GM10847 (cell line): ENCODE results near the gene ZNF764.

Source experiments
- POLR2A ChIP-seq: IDR thresholded peaks from 2 replicates; pipeline ENCODE4 v1.6.1; 2011; ENCODE audit not compliant: insufficient read length; ENCODE audit errors: extremely low read depth

The ZNF764 gene

DNA sequence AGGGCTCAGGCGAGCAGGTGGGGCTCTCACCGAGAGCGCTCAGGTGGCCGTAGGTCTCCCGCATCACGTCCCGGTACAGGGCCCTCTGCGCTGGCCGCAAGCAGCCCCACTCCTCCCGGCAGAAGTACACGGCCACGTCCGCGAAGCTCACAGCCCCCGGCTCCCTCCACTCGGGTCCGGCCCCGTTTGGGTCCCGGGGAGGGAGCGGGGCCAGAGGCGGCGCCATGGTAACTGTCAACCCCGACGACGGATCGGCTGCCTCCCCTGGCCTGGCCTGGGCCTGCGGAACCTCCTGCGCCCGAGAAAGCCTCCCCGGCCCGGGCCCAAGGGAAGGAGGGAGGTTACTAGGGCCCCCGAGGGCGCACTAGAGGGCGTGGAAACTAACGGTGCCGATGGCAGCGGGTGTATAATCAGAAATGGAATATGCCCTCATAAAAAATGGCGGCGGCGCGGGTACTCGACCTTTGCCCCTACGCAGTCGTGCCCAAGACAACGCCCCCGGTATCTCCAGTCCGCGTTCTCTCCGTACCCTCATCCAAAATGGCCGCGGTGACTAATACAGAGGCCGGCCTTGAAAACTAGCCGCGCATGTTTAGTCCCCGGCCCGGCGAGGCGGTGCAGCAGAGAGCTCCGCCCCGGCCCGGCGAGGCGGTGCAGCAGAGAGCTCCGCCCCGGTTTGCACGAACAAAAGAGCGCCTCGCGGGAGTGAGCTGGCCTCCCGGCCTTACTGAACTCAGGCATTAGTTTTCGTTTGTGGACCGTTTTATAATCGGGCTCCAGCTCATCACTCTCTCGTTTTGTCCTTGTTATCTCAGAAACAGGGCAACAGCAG, at the start of gene ZNF764:
Gene ZNF764, minus strand, starts transcription at position 418 of the 832 bp plus-strand sequence. Its CDS starts 192 bp downstream, at position 226.
- peak; percentile 40 for TF ChIP-seq POLR2A

DNA sequence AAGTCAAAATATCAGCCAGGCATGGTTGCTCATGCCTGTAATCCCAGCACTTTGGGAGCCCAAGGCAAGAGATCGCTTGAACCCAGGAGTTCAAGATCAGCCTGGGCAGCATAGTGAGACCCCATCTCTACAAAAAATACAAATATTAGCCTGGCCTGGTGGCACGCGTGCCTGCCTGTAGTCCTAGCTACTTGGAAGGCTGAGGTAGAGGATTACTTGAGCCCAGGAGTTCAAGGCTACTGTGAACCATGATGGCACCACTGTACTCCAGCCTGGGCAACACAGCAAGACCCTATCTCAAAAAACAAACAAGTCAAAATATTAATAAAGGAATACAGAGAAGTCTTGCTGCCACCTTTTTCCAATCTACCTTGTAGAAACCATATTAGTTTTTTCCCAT, 47.8 kb upstream of the ZNF764 start:
- no peak for TF ChIP-seq POLR2A

DNA sequence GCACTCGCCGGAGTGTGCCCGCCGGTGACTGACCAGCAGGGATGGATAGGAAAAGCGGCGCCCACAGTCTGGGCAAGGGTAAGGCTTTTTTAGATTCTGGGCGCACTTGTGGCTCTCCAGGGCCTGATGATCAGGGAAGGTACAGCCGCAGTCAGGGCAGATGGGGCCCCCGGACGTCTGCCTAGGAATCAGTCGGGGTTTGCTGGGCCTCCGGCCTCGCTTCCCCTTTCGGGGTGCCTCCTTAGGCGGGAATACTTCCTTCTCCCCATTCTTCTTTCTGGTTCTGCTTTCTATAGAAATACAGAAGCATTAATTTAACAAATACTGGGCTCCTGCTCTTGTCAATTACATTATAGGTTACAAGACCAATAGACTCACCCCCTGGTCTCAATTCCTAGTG, 47.0 kb upstream of the ZNF764 start:
- TF ChIP-seq POLR2A: no peak

DNA sequence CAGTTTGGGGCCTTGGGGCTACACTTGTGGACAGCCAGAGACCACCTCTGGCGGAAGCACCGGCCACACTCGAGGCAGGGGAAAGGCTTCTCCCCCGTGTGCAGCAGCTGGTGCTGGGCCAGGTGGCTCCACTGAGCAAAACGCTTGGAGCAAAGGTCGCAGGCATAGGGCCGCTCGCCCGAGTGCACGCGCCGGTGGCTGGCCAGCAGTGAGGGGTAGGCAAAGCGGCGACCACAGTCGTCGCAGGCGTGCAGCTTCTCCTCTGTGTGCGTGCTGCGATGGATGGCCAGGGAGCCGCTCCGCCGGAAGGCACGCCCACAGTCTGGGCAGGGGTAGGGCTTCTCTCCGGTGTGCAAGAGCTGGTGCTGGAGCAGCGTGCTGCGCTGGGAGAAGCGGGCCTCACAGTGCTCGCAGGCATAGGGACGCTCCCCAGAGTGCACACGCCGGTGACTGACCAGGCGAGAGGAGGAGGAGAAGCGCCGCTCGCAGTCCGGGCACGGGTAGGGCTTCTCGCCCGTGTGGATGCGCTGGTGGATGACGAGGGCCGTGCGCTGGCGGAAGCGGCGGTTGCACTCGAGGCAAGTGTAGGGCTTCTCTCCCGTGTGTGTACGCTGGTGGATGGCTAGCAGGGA, 46.3 kb upstream of the ZNF764 start:
- no peak for TF ChIP-seq POLR2A

DNA sequence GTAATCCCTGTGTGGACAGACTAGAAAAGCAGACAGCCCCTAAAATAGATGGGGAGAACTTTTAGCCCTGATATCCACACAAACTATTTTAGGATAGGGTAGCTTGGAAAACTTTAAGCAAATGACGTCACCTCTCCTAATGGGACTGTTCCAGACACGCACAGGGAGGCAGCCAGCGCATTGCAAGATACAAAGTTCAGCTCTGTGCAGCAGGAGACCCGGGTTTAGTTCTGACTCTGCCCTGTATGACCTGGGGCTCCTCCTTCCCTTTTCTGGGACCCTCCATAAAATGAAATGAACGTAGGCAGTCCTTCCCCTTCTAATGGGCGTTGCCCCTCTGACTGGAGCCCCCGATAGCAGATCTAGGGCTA, 45.8 kb upstream of the ZNF764 start:
- TF ChIP-seq POLR2A: no peak

DNA sequence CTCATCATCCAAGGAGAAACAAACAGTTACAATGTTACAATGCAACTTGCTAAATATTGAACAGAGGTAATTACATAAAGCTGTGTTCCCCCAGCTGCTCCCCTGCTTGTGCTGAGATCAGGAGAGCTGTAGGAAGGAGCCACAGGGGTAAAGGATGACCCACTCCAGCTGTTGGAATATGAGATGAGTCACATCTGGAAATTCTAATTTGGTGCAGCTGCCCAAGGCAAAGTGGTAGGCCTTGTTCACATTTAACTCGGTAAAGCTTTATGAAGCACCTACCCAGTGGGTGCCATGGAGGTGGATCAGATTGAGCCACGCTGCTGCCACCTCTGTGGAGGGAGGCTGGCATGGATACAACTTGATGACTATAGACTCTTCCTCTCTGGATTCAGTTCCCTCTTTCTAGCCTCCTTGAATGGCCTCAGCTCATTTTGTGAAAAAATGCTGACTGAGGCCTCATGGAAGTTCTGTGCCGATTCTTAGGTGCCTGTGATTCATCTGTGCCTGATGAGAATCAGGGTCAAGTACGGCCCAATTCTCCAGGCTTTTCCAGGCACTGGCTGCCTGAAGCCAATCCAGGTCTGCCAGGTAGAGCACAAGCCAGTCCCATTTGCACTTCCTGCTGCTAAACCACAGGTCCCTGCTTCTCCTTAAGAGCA, 44.6 kb upstream of the ZNF764 start:
- TF ChIP-seq POLR2A: no peak

DNA sequence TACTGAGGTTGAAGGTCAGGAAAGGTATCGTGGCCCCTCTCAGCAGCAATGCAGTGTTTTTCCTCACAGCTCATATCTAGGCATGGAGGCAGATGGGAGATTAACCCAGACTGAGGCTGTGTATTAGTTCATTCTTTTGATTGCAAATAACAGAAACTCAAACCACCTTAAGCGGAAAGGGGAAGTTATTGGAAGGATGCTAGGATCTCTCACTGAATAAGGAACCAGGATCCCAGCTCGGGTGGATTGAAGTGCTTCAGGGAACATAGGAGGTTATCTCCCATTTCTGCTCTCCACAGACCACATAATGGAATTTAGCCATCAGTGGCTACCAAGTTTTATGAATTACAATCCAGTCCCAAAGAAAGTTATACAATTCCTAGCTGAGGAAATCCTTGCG, 43.8 kb upstream of the ZNF764 start:
- no peak for TF ChIP-seq POLR2A

DNA sequence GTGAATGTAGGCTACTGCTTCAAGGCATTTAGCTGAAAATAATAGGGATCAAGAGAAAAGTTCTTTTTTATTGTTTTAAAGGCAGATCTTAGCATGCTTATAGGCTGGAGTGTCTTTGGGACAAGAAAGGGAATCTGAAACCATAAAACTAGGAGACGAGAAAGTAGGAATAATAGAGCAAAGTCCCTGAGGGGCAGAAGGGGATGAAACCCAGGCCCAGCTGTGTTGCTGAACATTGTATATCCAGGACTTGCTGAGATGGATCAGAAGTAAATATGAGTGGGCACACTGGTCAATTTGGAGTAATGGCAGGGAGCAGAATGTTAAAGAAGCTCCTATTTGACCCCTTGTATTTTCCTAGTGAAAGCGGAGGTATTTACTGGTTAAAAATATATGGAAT, 42.8 kb upstream of the ZNF764 start:
- TF ChIP-seq POLR2A: no peak

DNA sequence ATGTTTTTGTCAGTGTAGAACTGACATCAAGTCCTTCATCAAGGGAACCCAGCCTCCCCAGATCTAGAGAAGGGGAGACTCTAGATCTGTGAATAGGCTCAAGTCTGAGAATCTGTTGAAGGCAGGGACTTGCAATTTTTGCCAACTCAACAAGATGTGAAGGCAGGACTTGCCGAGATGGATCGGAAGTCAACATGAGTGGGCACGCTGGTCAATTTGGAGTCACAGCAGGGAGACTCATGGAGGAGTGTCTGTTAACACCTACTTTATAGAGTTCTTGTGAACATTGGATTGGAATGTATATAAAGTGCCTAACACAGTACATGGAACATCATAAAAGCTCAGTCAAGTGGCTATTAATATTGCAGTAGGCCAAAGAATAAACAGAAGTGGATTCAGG, 42.0 kb upstream of the ZNF764 start:
- no peak for TF ChIP-seq POLR2A

DNA sequence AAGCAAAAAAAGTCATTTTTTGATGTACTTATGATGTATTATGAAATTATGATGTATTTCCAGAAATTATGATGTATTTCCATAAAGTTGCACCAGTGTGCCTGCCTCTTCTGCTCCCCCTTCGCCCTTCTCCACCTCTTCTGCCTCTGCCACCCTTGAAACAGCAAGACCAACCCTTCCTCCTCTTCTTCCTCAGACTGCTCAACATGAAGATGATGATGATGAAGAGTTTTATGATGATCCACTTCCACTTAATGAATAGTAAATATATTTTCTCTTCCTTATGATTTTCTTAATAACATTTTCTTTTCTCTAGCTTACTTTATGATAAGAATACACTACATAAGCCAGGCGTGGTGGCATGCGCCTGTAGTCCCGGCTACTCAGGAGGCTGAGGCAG, 34.7 kb upstream of the ZNF764 start:
- no peak for TF ChIP-seq POLR2A

DNA sequence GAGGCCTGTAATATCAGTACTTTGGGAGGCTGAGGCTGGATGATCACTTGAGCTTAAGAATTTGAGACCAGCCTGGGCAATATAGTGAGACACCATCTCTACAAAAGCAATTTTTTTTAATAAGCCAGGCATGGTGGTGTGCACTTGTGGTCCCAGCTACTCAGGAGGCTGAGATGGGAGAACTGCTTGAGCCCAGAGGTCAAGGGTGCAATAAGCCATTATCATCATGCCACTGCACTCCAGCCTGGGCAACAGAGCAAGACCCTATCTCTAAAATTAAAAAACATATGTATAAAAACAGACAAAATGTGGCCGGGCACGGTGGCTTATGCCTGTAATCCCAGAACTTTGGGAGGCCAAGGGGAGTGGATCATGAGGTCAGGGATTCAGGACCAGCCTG, 30.5 kb upstream of the ZNF764 start:
- no peak for TF ChIP-seq POLR2A

DNA sequence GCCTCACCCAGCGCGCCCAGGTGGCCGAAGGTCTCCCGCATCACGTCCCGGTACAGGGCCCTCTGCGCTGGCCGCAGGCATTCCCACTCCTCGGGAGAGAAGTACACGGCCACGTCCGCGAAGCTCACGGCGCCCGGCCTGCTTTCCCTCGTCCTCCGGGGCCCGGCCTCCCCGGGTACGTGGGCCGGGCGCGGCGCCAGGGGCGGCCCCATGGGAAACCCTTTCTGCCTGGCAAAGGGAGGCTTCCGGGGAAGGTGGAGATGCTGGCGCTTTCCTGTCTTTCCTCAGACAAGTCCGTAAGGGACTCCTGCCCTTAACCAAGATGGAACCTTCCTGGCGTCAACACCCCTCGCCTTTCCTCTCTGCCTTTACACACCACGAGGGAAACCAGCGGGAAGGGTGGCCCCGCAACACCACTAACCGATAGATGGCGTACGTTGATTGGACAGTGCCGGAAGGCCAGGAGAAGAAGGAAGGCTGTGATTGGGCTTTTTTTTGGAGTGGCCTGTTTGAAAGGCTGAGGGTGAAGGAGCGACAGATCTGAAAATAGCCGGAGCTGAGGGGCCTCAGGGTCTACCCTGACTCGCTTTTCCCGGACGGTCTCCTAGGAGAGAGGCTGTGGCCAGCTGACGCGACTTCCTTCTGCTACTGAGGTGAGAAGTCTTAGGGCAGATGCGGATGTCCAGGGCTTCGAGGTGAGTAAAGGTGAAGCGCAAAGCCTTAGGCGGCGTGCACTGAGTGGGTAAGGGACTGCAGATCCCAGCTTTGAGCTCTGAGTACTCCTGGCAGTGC, 27.4 kb upstream of the ZNF764 start, which contains the start of gene ZNF785:
Gene ZNF785, minus strand, starts transcription at position 298 of the 792 bp plus-strand sequence. Its CDS starts 86 bp downstream, at position 212.
- peak; percentile 25 for TF ChIP-seq POLR2A

DNA sequence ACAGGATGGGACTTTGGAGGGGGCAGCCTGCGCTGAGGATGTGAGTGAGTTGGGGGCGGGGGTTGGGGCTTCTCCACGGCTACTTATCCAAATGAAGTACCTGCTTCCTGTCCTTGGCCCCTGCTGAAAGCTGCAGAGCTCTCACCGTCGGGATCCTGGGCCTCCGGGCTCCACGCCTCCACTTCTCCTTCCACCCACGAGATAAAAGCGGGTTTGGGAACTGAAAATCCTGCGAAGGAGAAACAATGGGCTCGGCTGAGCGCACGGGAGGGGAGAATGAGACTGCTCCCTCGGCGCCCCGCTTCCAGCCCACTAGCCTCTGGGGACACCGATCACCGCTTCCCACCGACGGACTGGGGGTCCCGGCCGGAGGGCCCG, 26.8 kb upstream of the ZNF764 start:
- no peak for TF ChIP-seq POLR2A

DNA sequence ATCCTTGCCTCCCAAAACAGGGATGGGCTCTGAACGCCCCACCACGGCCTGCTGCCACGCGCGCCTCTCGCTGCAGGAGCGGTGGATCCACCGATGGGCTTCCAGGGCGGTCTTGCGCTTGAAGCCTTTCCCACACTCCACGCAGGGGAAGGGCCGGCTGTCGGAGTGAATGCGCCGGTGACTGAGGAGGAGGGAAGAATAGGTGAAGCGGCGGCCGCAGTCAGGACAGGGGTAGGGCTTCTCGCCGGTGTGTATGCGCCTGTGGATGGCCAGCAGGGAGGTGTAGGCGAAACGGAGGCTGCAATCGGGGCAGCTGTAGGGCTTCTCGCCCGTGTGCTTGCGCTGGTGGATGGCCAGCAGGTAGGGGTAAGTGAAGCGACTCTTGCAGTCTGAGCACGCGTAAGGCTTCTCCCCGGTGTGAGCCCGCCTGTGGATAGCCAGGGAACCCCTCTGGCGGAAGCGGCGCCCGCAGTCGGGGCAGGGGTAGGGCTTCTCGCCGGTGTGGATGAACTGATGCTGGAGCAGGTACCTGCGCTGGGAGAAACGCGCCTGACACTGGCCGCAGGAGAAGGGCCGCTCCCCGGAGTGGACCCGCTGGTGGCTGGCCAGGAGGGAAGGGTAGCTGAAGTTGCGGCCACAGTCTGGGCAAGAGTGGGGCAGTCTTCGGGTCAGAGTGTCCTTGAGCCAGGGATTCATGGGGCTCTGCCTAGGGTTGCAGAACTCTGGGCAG, 24.6 kb upstream of the ZNF764 start:
- TF ChIP-seq POLR2A: no peak

DNA sequence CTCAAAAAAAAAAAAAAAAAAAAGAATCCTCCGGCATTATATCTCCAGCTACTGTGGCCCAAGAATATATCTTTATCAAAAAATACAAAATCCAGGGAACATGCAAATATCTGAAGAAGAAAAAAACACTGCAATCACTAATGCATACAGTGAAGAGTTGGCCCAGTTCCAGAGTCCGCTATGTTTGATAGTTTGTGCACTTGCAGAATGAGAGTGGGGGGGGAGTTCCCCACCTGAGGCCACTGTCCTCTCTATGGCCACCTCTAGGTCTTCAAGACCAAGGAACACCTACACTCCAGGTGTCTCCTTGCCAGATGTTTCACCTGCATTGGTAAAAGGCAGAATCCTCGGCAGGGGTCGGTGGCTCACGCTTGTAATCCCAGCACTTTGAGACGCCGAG, 23.3 kb upstream of the ZNF764 start:
- TF ChIP-seq POLR2A: no peak
